Body of pancreas (tissue), 4 donors: ENCODE measurements around the gene VPREB1.

Source experiments
- CTCF ChIP-seq, 7 experiments: fragments of 450-650 bp in 4 of 7; fragments of 200-600 bp in 3 of 7; sonication (generic) in 3 of 7; IDR thresholded peaks; one replicate each; pipeline ENCODE4 v1.5.1; 2016 to 2019; ENCODE audit warnings: antibody characterized with exemption in 7 of 7
- POLR2A ChIP-seq, 3 donors: fragments of 450-650 bp; IDR thresholded peaks; one replicate each; pipeline ENCODE4 v1.6.1; 2016; ENCODE audit warnings: antibody characterized with exemption in 3 of 3, mild to moderate bottlenecking in 2 of 3

GRCh38 chr22:22239311-22239939 lies 5.2 kb upstream of the VPREB1 start:
- TF ChIP-seq POLR2A (IDR thresholded peaks at IDR 0.05) = no peak
- TF ChIP-seq CTCF (IDR thresholded peaks at IDR 0.05) = no peak
